ENCODE measurements around the gene HCLS1.
"Not testable (repeated sequence)": the region's sequence is repeated elsewhere in the genome, so short reads cannot be mapped to it uniquely, and the experiment has no call there.

Gene HCLS1

DNA sequence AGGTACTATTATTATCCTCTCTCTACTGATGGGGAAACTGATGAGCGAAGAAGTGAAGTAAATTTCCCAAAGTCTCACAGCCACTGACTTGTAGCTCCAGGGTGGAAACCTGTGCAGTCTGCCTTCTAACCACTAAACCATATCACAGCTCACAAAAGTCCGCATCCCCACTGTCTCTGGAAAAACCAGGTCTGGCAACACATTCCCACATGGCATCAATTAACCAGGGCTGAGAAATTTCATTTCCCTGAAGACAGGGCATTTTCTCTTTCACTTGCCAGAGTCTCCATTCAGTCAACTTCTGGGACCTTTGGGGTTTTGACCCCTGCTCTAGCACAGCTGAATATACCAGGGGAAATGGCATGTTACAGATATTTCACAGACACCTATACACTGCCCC is 41.0 kb downstream of the HCLS1 start:
- H3K27ac ChIP-seq = no peak overlapping the region
- TF ChIP-seq, protein P1, sequence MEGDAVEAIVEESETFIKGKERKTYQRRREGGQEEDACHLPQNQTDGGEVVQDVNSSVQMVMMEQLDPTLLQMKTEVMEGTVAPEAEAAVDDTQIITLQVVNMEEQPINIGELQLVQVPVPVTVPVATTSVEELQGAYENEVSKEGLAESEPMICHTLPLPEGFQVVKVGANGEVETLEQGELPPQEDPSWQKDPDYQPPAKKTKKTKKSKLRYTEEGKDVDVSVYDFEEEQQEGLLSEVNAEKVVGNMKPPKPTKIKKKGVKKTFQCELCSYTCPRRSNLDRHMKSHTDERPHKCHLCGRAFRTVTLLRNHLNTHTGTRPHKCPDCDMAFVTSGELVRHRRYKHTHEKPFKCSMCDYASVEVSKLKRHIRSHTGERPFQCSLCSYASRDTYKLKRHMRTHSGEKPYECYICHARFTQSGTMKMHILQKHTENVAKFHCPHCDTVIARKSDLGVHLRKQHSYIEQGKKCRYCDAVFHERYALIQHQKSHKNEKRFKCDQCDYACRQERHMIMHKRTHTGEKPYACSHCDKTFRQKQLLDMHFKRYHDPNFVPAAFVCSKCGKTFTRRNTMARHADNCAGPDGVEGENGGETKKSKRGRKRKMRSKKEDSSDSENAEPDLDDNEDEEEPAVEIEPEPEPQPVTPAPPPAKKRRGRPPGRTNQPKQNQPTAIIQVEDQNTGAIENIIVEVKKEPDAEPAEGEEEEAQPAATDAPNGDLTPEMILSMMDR (conservative IDR thresholded peaks at IDR 0.05) = no peak

DNA sequence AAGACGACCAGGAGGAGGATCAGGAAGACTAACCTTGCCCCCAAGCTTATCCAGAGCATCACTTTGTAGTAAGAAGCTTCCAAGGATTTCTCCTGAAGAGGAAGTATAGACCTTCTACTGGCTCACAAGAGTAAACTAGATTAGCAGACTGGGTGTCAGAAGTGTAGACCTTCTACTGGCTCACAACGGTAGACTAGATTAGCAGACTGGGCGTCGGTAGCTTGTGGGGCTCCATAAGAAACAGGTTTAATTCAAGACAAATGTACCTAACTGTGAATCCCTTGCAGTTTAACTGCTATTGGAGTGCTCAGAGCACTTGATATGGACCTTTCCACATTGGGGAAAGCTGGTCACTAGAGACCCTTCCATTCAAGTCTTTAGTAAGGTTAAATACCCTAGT is 54.6 kb downstream of the HCLS1 start:
- TF ChIP-seq, protein P1 (conservative IDR thresholded peaks at IDR 0.05) = no peak
- H3K27ac ChIP-seq = no peak overlapping the region

DNA sequence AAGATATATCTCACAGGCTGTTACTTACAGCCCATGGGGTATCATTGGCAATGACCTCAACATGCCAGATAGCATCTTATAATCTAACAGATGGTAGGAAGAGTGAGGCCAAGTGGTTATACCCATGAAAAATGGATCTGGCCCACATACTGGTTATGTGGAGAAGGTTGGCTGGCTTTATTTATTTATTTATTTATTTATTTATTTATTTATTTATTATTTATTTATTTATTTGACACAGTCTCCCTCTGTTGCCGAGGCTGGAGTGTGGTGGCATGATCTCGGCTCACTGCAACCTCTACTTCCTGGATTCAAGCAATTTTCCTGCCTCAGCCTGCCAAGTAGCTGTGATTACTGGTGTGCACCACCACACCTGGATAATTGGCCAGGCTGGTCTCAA is 55.9 kb downstream of the HCLS1 start:
- TF ChIP-seq, protein P1 (conservative IDR thresholded peaks at IDR 0.05) = no peak

GRCh38 chr3:121601212-121601812 is 59.4 kb downstream of the HCLS1 start:
- H3K27ac ChIP-seq = no peak overlapping the region
- TF ChIP-seq, protein P1 (conservative IDR thresholded peaks at IDR 0.05) = no peak

More for the DNA sequence above, 55.9 kb downstream of the HCLS1 start:
- no peak overlapping the region for H3K27ac ChIP-seq

DNA sequence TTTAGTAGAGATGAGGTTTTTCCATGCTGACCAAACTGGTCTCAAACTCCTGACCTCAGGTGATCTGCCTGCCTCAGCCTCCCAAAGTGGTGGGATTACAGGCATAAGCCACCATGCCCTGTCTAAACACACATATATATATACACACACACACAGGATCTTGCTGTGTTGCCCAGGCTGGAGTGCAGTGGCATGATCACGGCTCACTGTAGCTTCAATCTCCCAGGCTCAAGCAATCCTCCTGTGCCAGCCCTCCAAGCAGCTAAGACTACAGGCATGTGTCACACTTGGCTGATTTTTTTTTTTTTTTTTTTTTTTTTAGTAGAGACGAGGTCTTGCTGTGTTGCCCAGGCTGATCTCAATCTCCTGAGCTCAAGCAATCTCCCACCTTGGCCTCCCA is 60.8 kb downstream of the HCLS1 start:
- not testable (repeated sequence) for H3K27ac ChIP-seq

DNA sequence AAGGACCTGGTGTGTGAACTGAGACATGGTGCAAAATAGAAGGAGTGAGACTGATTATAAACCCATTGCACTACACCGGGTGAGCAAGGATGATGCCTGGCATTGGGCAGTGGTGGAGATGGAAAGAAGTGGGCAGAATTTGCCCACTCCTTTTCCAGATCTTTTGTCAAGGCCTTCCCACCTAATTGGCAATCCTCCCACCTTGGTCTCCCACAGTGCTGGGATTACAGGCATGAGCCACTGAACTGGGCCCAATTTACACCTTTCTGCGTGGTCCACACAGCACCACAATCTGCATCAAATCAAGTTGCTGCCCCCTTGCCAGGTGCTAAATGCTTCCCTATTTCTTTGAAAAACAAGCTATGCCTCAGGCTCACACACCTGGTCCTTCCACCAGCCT is 62.1 kb downstream of the HCLS1 start:
- H3K27ac ChIP-seq = no peak overlapping the region
- TF ChIP-seq, protein P1 (conservative IDR thresholded peaks at IDR 0.05) = no peak

- TF ChIP-seq, protein P1 (conservative IDR thresholded peaks at IDR 0.05) = no peak
- no peak overlapping the region for H3K27ac ChIP-seq
Measured at GRCh38 chr3:121595765-121596406, 64.8 kb downstream of the HCLS1 start.

DNA sequence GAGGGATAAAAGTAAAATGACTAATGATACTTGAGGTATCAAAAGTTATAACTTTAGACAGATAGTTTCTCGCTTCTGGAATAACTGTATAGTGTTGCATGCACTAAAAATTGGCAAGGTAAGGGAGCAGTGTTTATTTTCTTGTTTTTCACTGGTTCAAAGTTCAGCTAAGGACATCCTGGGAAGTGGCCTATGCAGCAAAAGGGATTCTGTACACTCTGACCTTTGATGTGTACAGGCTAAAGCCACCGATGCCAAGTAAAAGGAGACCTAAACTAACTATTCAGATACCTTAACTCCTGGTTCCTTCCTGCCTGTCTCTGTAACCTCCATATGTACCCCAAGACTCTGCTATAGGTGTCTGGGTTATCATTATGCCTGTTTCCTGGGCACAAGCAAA is 65.9 kb downstream of the HCLS1 start:
- TF ChIP-seq, protein P1 (conservative IDR thresholded peaks at IDR 0.05) = no peak
- no peak overlapping the region for H3K27ac ChIP-seq

DNA sequence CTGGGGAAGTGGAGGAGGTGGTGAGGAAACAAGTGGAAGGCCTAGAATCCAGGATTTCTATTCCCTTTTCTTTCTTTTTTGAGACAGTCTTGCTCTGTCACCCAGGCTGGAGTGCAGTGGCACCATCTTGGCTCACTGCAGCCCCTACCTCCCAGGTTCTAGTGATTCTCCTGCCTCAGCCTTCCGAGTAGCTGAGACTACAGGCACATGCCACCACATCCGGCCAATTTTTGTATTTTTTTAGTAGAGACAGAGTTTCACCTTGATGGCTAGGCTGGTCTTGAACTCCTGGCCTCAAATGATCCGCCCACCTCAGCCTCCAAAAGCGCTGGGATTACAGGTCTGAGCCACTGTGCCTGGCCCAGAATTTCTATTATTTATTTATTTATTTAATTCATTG is 66.9 kb downstream of the HCLS1 start:
- not testable (repeated sequence) for H3K27ac ChIP-seq

All from VCaP (cell line).